Suppressor macrophage (primary cell): ENCODE data around the gene TDRD1.
"Not testable (repeated sequence)": the region's sequence is repeated elsewhere in the genome, so short reads cannot be mapped to it uniquely, and the experiment has no call there.

Source experiments
- DNase-seq, 4 experiments: peaks; one replicate each; pipeline ENCODE4 v3.0.0-alpha.2; 2020 to 2022
- total RNA-seq, 17 experiments: gene quantifications; one replicate each; lab custom pipeline; 2026; ENCODE audit warnings: mixed read lengths in 6 of 17, inconsistent platforms in 3 of 17; lab: John Stamatoyannopoulos, UW

TDRD1 gene
- 0 to 4.0 (median 0.14) reads per million in 17 experiments for total RNA-seq

- DNase-seq = no peak
Observed at GRCh38 chr10:114179148-114179547, at the start of gene TDRD1. Gene TDRD1 (plus strand): TSS chr10:114179353. CDS start chr10:114187832, 8,479 bp downstream.

- peak; percentile 20 to 69 (median 60) for DNase-seq
Observed at GRCh38 chr10:114131094-114131493, 48.1 kb upstream of the TDRD1 start.

GRCh38 chr10:114135476-114135875 is 43.7 kb upstream of the TDRD1 start:
- no peak for DNase-seq

- no peak for DNase-seq
Observed at GRCh38 chr10:114138581-114138980, 40.6 kb upstream of the TDRD1 start.

- no peak for DNase-seq
Observed at GRCh38 chr10:114140036-114140435, 39.1 kb upstream of the TDRD1 start.

- not testable (repeated sequence) for DNase-seq
Observed at GRCh38 chr10:114140827-114141226, 38.3 kb upstream of the TDRD1 start.

- DNase-seq = no peak
Observed at GRCh38 chr10:114142018-114142417, 37.1 kb upstream of the TDRD1 start.

GRCh38 chr10:114143160-114143559 is 36.0 kb upstream of the TDRD1 start:
- no peak for DNase-seq

- not testable (repeated sequence) for DNase-seq
Observed at GRCh38 chr10:114149476-114149875, 29.7 kb upstream of the TDRD1 start.

GRCh38 chr10:114151486-114151885 is 27.7 kb upstream of the TDRD1 start:
- no peak for DNase-seq

- no peak for DNase-seq
Observed at GRCh38 chr10:114151892-114152291, 27.3 kb upstream of the TDRD1 start.

- no peak for DNase-seq
Observed at GRCh38 chr10:114157912-114158311, 21.2 kb upstream of the TDRD1 start.

- DNase-seq = no peak
Observed at GRCh38 chr10:114163062-114163461, 16.1 kb upstream of the TDRD1 start.

GRCh38 chr10:114166043-114166442 is 13.1 kb upstream of the TDRD1 start:
- no peak for DNase-seq

- no peak for DNase-seq
Observed at GRCh38 chr10:114166494-114166893, 12.7 kb upstream of the TDRD1 start.

- DNase-seq = no peak
Observed at GRCh38 chr10:114167985-114168384, 11.2 kb upstream of the TDRD1 start.

- no peak for DNase-seq
Observed at GRCh38 chr10:114168450-114169009, 10.6 kb upstream of the TDRD1 start.

GRCh38 chr10:114172216-114172615 is 6.9 kb upstream of the TDRD1 start:
- DNase-seq = peak in 2 of 4 experiments; percentile 17 to 30

- DNase-seq = peak in 1 of 4 experiments; percentile 12
Observed at GRCh38 chr10:114172776-114173602, 6.2 kb upstream of the TDRD1 start.

GRCh38 chr10:114173603-114173920 is 5.6 kb upstream of the TDRD1 start:
- peak; percentile 2 to 49 (median 32) for DNase-seq

- DNase-seq = peak; percentile 88 to 95 (median 93)
Observed at GRCh38 chr10:114173921-114174694, 5.0 kb upstream of the TDRD1 start, which contains the start of gene CCDC186. Gene CCDC186 (minus strand): TSS chr10:114174203. CDS start chr10:114163268, 10,935 bp downstream.

GRCh38 chr10:114174695-114175188 is 4.4 kb upstream of the TDRD1 start:
- DNase-seq = peak; percentile 81 to 92 (median 88)

- DNase-seq = no peak
Observed at GRCh38 chr10:114175667-114176066, 3.5 kb upstream of the TDRD1 start.
